Astrocyte of the cerebellum (primary cell): Measurements from ENCODE around the gene MYRIP.
A peak's percentile ranks its signal among the peaks of the same experiment; 100 is the strongest.

Experiments used
- DNase-seq: peaks from one replicate; pipeline ENCODE4 v3.0.0-alpha.2; 2011; ENCODE audit warnings: low read depth
- H3K4me3 ChIP-seq: 2 replicates; pipeline ENCODE4 v1.5.1; 2011; ENCODE audit warnings: mild to moderate bottlenecking, low read depth, low read length, moderate library complexity
- CTCF ChIP-seq: IDR thresholded peaks from 2 replicates; pipeline ENCODE4 v1.5.1; 2012; ENCODE audit warnings: low read length, low read depth, moderate library complexity, mild to moderate bottlenecking; ENCODE audit errors: missing control alignments
- in situ Hi-C: cut with HindIII; loops from 2 replicates; pipeline ENCODE4 v1.10.0; 2017; ENCODE audit warnings: low sequenced_read_pairs

MYRIP gene

GRCh38 chr3:39937315-39937714 lies 127.9 kb downstream of the MYRIP start:
- no peak for TF ChIP-seq CTCF
- no peak for DNase-seq
- no peak overlapping the region for H3K4me3 ChIP-seq
- in situ Hi-C loops: no loop called here

- H3K4me3 ChIP-seq: no peak overlapping the region
- no peak for TF ChIP-seq CTCF
- no peak for DNase-seq
- in situ Hi-C loops: no loop called here
Observed at GRCh38 chr3:39937874-39938273, 128.5 kb downstream of the MYRIP start.

- in situ Hi-C loops: no loop called here
- H3K4me3 ChIP-seq: no peak overlapping the region
- no peak for DNase-seq
- no peak for TF ChIP-seq CTCF
Observed at GRCh38 chr3:39941931-39942330, 132.5 kb downstream of the MYRIP start.

DNA sequence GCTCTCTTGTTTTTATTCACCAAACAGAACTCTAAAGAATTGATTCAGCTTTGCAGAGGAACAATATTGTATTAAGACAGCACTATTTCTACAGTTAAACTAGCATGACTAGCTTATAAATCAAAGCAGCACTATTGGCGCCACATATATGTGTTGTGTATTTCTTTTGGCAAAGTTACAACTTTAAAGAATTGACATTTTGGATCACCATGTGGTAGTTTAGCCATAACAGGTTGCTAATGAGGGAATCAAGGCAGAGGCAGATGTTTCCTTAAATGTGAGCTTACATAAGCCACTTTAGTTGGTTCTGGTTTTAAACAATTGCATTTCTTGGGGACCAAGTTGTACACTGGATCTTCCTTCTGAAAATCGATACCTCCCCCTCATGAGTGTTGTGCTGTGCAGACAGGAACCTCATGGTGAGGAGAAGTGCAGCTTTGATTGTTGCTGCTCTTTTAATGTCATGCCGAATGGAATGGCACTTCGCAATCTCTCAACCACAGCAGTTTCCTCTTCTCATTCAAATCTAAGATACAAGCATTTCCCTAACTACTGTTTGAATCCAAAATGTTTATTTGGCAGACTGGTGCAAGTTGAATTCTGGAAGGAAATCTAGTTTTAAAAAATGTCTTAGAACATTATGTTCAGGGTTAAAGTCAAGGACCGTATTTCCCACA lies 151.2 kb downstream of the MYRIP start:
- TF ChIP-seq CTCF: no peak
- in situ Hi-C loops: no loop called here
- no peak overlapping the region for H3K4me3 ChIP-seq
- DNase-seq: no peak

DNA sequence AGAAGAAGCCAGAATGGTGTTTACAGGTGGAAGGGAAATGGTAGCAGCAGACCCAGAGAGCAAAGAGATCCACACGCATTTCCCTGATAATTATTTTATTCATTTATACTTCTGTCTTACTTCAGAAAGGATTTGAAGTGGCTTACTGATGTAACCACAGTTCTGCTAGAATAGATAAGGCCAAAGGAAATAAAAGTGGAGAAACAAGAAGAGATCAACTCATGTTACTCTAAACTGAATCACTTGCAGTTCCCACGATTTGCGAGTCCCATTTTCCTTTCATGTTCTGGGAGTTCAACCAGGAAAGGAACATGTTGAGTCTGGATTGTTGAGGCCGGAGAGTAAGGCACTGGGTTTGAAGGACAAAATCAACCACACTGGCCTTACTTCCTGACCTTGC lies 151.8 kb downstream of the MYRIP start:
- in situ Hi-C loops: no loop called here
- H3K4me3 ChIP-seq: no peak overlapping the region
- TF ChIP-seq CTCF: no peak
- no peak for DNase-seq

GRCh38 chr3:39962581-39962980 lies 153.2 kb downstream of the MYRIP start:
- no peak for TF ChIP-seq CTCF
- H3K4me3 ChIP-seq: no peak overlapping the region
- peak; percentile 18 for DNase-seq
- in situ Hi-C loops: no loop called here
